Lower leg skin (tissue), 3 donors: ENCODE results near the gene ZNF451.

Source experiments
- POLR2A ChIP-seq, 2 donors: fragments of 450-650 bp; IDR thresholded peaks; one replicate each; pipeline ENCODE4 v1.6.1; 2016 to 2017; ENCODE audit warnings: antibody characterized with exemption in 2 of 2, mild to moderate bottlenecking in 1 of 2, moderate library complexity in 1 of 2
- TF ChIP-seq, protein P1 (sequence below), 3 donors: fragments of 450-650 bp; IDR thresholded peaks; one replicate each; pipeline ENCODE4 v1.5.1; 2016; ENCODE audit warnings: antibody characterized with exemption in 3 of 3, mild to moderate bottlenecking in 3 of 3, moderate library complexity in 2 of 3

DNA sequence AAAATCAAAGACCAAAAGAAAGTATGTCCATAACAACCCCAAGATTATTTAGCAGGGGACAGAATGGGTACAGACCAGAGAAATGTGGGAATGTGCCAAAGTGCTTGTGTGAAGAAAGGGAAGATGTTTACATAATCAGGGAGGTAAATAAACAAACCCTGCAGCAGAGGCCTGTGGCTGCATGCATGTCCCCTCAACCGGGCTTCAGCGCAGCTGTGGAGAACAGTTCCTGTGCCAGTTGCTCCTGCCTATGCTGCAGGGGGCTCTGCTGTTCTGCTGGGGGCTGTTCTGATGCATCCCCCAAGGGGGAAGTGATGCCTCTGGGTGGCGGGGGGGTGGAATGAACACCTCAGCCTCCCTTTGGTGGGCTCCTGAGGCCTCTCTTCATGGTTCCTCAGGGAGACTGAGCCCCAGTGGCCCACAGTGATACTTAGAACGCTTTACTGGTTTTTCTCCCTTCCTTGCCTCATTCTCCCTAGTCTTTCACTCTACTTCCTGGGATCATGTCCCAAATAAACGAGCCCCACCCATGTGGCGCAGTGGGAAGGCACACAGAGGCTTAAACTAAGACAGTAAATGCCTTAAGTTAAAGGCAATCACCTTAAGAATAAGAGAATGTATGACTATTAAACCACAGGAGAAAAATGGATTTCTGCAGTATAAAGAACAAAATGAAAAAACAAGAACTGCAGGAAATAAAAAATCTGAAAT lies 109.1 kb downstream of the ZNF451 start:
- TF ChIP-seq, protein P1, sequence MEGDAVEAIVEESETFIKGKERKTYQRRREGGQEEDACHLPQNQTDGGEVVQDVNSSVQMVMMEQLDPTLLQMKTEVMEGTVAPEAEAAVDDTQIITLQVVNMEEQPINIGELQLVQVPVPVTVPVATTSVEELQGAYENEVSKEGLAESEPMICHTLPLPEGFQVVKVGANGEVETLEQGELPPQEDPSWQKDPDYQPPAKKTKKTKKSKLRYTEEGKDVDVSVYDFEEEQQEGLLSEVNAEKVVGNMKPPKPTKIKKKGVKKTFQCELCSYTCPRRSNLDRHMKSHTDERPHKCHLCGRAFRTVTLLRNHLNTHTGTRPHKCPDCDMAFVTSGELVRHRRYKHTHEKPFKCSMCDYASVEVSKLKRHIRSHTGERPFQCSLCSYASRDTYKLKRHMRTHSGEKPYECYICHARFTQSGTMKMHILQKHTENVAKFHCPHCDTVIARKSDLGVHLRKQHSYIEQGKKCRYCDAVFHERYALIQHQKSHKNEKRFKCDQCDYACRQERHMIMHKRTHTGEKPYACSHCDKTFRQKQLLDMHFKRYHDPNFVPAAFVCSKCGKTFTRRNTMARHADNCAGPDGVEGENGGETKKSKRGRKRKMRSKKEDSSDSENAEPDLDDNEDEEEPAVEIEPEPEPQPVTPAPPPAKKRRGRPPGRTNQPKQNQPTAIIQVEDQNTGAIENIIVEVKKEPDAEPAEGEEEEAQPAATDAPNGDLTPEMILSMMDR (IDR thresholded peaks at IDR 0.05), result no peak
- TF ChIP-seq POLR2A (IDR thresholded peaks at IDR 0.05), result no peak
